Erythroblast (primary cell): ENCODE results near the gene MEIS1.
"Not testable (repeated sequence)": the region's sequence is repeated elsewhere in the genome, so short reads cannot be mapped to it uniquely, and the experiment has no call there.

Experiments used
- GATA1 ChIP-seq: IDR thresholded peaks from 2 replicates; pipeline ENCODE4 v1.6.1; 2011; ENCODE audit warnings: low read depth, mild to moderate bottlenecking, control low read depth, low read length, moderate library complexity
- POLR2A ChIP-seq: IDR thresholded peaks from 2 replicates; pipeline ENCODE4 v1.6.1; 2011; ENCODE audit warnings: mild to moderate bottlenecking, low read length

- not testable (repeated sequence) for TF ChIP-seq POLR2A, GATA1
Observed at GRCh38 chr2:66391240-66391639, 43.7 kb upstream of the MEIS1 start.
